Liver (tissue), 9 donors: ENCODE measurements around the gene PAX7. TPM values are rescaled to one million over a fixed set of nuclear protein-coding genes. Genes with fewer than 3 reads are reported as not detected.

Experiments
- DNase-seq: peaks from one replicate; pipeline ENCODE4 v3.0.0-alpha.2; 2017; ENCODE audit warnings: low spot score
- H3K27ac ChIP-seq, 2 donors: one replicate each; pipeline ENCODE4 v1.7.0; 2013; ENCODE audit warnings: inconsistent platforms in 2 of 2, low read length in 2 of 2, control low read depth in 1 of 2, low read depth in 1 of 2, mild to moderate bottlenecking in 1 of 2
- H3K27me3 ChIP-seq, 4 donors: one replicate each; pipeline versions ENCODE4 v1.6.1 to v1.7.0; 2013; ENCODE audit warnings: low read length in 3 of 4, inconsistent platforms in 1 of 4, mild to moderate bottlenecking in 1 of 4, moderate library complexity in 1 of 4; ENCODE audit not compliant: control insufficient read depth in 4 of 4, insufficient read depth in 4 of 4
- H3K36me3 ChIP-seq, 4 donors: one replicate each; pipeline versions ENCODE4 v1.6.1 to v1.7.0; 2013; ENCODE audit warnings: low read length in 3 of 4, mild to moderate bottlenecking in 3 of 4, low read depth in 1 of 4, moderate library complexity in 1 of 4; ENCODE audit not compliant: control insufficient read depth in 4 of 4, insufficient read depth in 3 of 4
- H3K4me1 ChIP-seq, 4 donors: one replicate each; pipeline versions ENCODE4 v1.6.1 to v1.7.0; 2013; ENCODE audit warnings: low read length in 3 of 4, mild to moderate bottlenecking in 3 of 4, moderate library complexity in 1 of 4; ENCODE audit not compliant: control insufficient read depth in 4 of 4, insufficient read depth in 4 of 4
- H3K4me3 ChIP-seq, 3 donors: one replicate each; pipeline versions ENCODE4 v1.6.1 to v1.7.0; 2013; ENCODE audit warnings: low read length in 3 of 3, control low read depth in 1 of 3, low read depth in 1 of 3, mild to moderate bottlenecking in 1 of 3
- H3K9ac ChIP-seq, 2 donors: one replicate each; pipeline ENCODE4 v1.7.0; 2013; ENCODE audit warnings: low read length in 2 of 2, mild to moderate bottlenecking in 2 of 2, moderate library complexity in 2 of 2, control low read depth in 1 of 2, low read depth in 1 of 2
- H3K9me3 ChIP-seq, 4 donors: one replicate each; pipeline versions ENCODE4 v1.6.1 to v1.7.0; 2013; ENCODE audit warnings: low read length in 3 of 4; ENCODE audit not compliant: control insufficient read depth in 4 of 4
- ATF3 ChIP-seq: IDR thresholded peaks from 2 replicates; pipeline ENCODE4 v1.6.1; 2016; ENCODE audit warnings: antibody characterized with exemption
- CTCF ChIP-seq: fragments of 150-350 bp; IDR thresholded peaks from 2 replicates; pipeline ENCODE4 v1.5.1; 2017; ENCODE audit warnings: improper control_type of control experiment, low read depth, low read length; ENCODE audit not compliant: missing input control
- EGR1 ChIP-seq, 2 donors: IDR thresholded peaks; 2 replicates each; pipeline ENCODE4 v1.6.1; 2016 to 2018; ENCODE audit warnings: antibody characterized with exemption in 2 of 2, low read depth in 2 of 2
- FOXA1 ChIP-seq: IDR thresholded peaks from 2 replicates; pipeline ENCODE4 v1.6.1; 2016; ENCODE audit warnings: antibody characterized with exemption
- FOXA2 ChIP-seq: IDR thresholded peaks from 2 replicates; pipeline ENCODE4 v1.6.1; 2016; ENCODE audit warnings: antibody characterized with exemption
- GABPA ChIP-seq, 2 donors: IDR thresholded peaks in 1 of 2; conservative IDR thresholded peaks in 1 of 2; 2 replicates each; pipeline ENCODE4 v1.6.1; 2016; ENCODE audit warnings: antibody characterized with exemption in 2 of 2, mild to moderate bottlenecking in 1 of 2, moderate library complexity in 1 of 2
- HNF4A ChIP-seq, 2 donors: conservative IDR thresholded peaks; 2 replicates each; pipeline ENCODE4 v1.6.1; 2016; ENCODE audit warnings: antibody characterized with exemption in 2 of 2, mild to moderate bottlenecking in 2 of 2
- HNF4G ChIP-seq: IDR thresholded peaks from 2 replicates; pipeline ENCODE4 v1.6.1; 2016; ENCODE audit warnings: antibody characterized with exemption
- JUND ChIP-seq, 2 donors: IDR thresholded peaks; 2 replicates each; pipeline ENCODE4 v1.6.1; 2016; ENCODE audit warnings: antibody characterized with exemption in 2 of 2
- NR2F2 ChIP-seq: IDR thresholded peaks from 2 replicates; pipeline ENCODE4 v1.6.1; 2016; ENCODE audit warnings: antibody characterized with exemption
- RAD21 ChIP-seq, 2 donors: IDR thresholded peaks; 2 replicates each; pipeline ENCODE4 v1.6.1; 2016; ENCODE audit warnings: antibody characterized with exemption in 2 of 2, mild to moderate bottlenecking in 2 of 2
- REST ChIP-seq: IDR thresholded peaks from 2 replicates; pipeline ENCODE4 v1.6.1; 2016; ENCODE audit warnings: antibody characterized with exemption, mild to moderate bottlenecking
- RXRA ChIP-seq, 2 donors: IDR thresholded peaks; 2 replicates each; pipeline ENCODE4 v1.6.1; 2017 to 2018; ENCODE audit warnings: antibody characterized with exemption in 2 of 2, mild to moderate bottlenecking in 1 of 2
- SP1 ChIP-seq: IDR thresholded peaks from 2 replicates; pipeline ENCODE4 v1.6.1; 2018; ENCODE audit warnings: antibody characterized with exemption, mild to moderate bottlenecking
- TAF1 ChIP-seq: conservative IDR thresholded peaks from 2 replicates; pipeline ENCODE4 v1.6.1; 2016; ENCODE audit warnings: antibody characterized with exemption, mild to moderate bottlenecking
- YY1 ChIP-seq: IDR thresholded peaks from 2 replicates; pipeline ENCODE4 v1.6.1; 2016; ENCODE audit warnings: antibody characterized with exemption, mild to moderate bottlenecking
- ZBTB33 ChIP-seq: IDR thresholded peaks from 2 replicates; pipeline ENCODE4 v1.6.1; 2016; ENCODE audit warnings: antibody characterized with exemption
- WGBS: extraction: QIAGEN DNeasy Blood & Tissue Kit; methylation state at CpG from one replicate; pipeline ENCODE4 v1.1.7; 2013; 5-methylcytosine and 5-hydroxymethylcytosine counted together
- polyA plus RNA-seq, 2 donors: library from polyadenylated mRNA; stranded (reverse) in 1 of 2; unstranded in 1 of 2; fragments of 200-250 nt in 1 of 2; fragments of >200 nt in 1 of 2; fragmentation: Nextera tagmentation in 1 of 2; extraction: Ambion mirVana in 1 of 2; gene quantifications; one replicate each; pipeline versions ENCODE4 v1.2.1 to v1.2.3, GENCODE V29; 2013 to 2015
- total RNA-seq, 2 donors: library from RNA; depleted of rRNA; stranded (reverse); fragments of >200 nt; gene quantifications; one replicate each; pipeline ENCODE4 v1.2.3, GENCODE V29; 2014
- TF ChIP-seq, protein P1 (sequence below): IDR thresholded peaks from 2 replicates; pipeline ENCODE4 v1.6.1; 2016; ENCODE audit warnings: antibody characterized with exemption
- donor health status: healthy.
- donor health status: healthy.
- donor health status: healthy.
- donor health status: healthy.
- donor health status: healthy.

Gene PAX7
- total and polyA plus RNA-seq, 4 donors = not detected

- Histone ChIP-seq H3K9ac (no peak overlapping the region), H3K27ac (no peak overlapping the region), H3K4me1 (peaks cover 0 to 2% (median 0%) of the 10 kb centered on the region in 4 donors), H3K9me3 (no peaks in the 10 kb centered on the region), H3K4me3 (no peak overlapping the region), H3K27me3 (peaks cover 0 to 9% (median 5%) of the 10 kb centered on the region in 4 donors), H3K36me3 (no peaks in the 10 kb centered on the region)
- no peak for TF ChIP-seq REST
- TF ChIP-seq CTCF = no peak
- no peak for TF ChIP-seq RXRA (IDR thresholded peaks at IDR 0.05)
- no peak for TF ChIP-seq EGR1 (IDR thresholded peaks at IDR 0.05; ENCODE audit: low read depth in 2 of 2)
- TF ChIP-seq ATF3 = no peak
- no peak for TF ChIP-seq JUND (IDR thresholded peaks at IDR 0.05)
- TF ChIP-seq RAD21 (IDR thresholded peaks at IDR 0.05) = no peak
- no peak for DNase-seq
- WGBS = 58% methylated on average over 8 of the region's 8 CpGs
These were observed 90.4 kb downstream of the PAX7 start for GRCh38 chr1:18721041-18721440.

DNA sequence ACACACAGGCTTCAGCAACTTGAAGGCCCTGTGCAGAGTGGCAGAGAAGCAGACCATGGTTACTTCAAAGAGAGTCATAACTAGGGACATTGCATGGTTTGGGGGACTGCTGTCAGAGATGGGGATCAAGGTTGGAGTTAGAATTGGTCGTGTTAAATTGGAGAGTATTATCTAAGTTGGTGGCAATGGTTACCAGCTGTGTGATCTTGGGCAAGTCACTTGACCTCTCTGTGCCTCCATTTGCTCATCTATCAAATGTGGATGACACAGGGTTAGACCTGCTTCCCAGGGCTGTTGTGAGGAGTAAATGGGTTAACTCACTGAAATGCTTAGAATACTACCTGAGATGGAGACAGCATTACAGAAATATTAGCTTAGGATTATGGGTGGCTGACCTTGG, 91.1 kb downstream of the PAX7 start:
- peaks cover 0 to 9% (median 5%) of the 10 kb centered on the region in 4 donors for H3K27me3 ChIP-seq
- TF ChIP-seq NR2F2 (no peak), ZBTB33 (no peak), SP1 (no peak), HNF4A (conservative IDR thresholded peaks at IDR 0.05) (no peak), EGR1 (IDR thresholded peaks at IDR 0.05; ENCODE audit: low read depth in 2 of 2) (no peak), ATF3 (no peak), GABPA (IDR thresholded peaks at IDR 0.05 in 1 of 2, conservative IDR thresholded peaks at IDR 0.05 in 1 of 2) (no peak), HNF4G (no peak), JUND (IDR thresholded peaks at IDR 0.05) (no peak), CTCF (no peak), TAF1 (no peak), REST (no peak), FOXA1 (no peak), YY1 (no peak), RAD21 (IDR thresholded peaks at IDR 0.05) (no peak), RXRA (IDR thresholded peaks at IDR 0.05) (no peak), FOXA2 (no peak)
- TF ChIP-seq, protein P1, sequence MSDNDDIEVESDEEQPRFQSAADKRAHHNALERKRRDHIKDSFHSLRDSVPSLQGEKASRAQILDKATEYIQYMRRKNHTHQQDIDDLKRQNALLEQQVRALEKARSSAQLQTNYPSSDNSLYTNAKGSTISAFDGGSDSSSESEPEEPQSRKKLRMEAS = no peak
- H3K36me3 ChIP-seq = no peaks in the 10 kb centered on the region
- H3K4me3 ChIP-seq = no peak overlapping the region
- DNase-seq = no peak
- no peaks in the 10 kb centered on the region for H3K9me3 ChIP-seq
- no peak overlapping the region for H3K27ac ChIP-seq
- no peak overlapping the region for H3K9ac ChIP-seq
- H3K4me1 ChIP-seq = no peaks in the 10 kb centered on the region
- 67% methylated on average over 1 of the region's 1 CpG for WGBS
